Trophoblast cell (in vitro differentiated cells and primary cell): ENCODE measurements around the gene AGBL4.

Experiments used
- DNase-seq, 2 donors: peaks; one replicate each; pipeline ENCODE4 v3.0.0-alpha.2; 2016
- H2AFZ ChIP-seq: 2 replicates; pipeline ENCODE4 v1.6.1; 2013; ENCODE audit warnings: low read length, moderate library complexity, mild to moderate bottlenecking; ENCODE audit not compliant: insufficient read depth, poor library complexity
- H2AK5ac ChIP-seq: 2 replicates; pipeline ENCODE4 v1.6.1; 2013; ENCODE audit warnings: mild to moderate bottlenecking, low read length
- H2BK120ac ChIP-seq: 2 replicates; pipeline ENCODE4 v1.6.1; 2013; ENCODE audit warnings: low read length, mild to moderate bottlenecking, moderate library complexity; ENCODE audit not compliant: insufficient read depth, poor library complexity
- H2BK12ac ChIP-seq: 2 replicates; pipeline ENCODE4 v1.6.1; 2013; ENCODE audit warnings: mild to moderate bottlenecking, low read length, moderate library complexity
- H2BK5ac ChIP-seq: 2 replicates; pipeline ENCODE4 v1.6.1; 2013; ENCODE audit warnings: low read length, low read depth, moderate library complexity, mild to moderate bottlenecking; ENCODE audit not compliant: poor library complexity
- H3K14ac ChIP-seq: 2 replicates; pipeline ENCODE4 v1.6.1; 2013; ENCODE audit warnings: mild to moderate bottlenecking, low read length
- H3K18ac ChIP-seq: 2 replicates; pipeline ENCODE4 v1.6.1; 2013; ENCODE audit warnings: mild to moderate bottlenecking, low read length
- H3K23ac ChIP-seq: 2 replicates; pipeline ENCODE4 v1.6.1; 2013; ENCODE audit warnings: low read length
- H3K27ac ChIP-seq: 2 replicates; pipeline ENCODE4 v1.5.1; 2013; ENCODE audit warnings: low read depth, mild to moderate bottlenecking, inconsistent platforms, low read length, moderate library complexity
- H3K27me3 ChIP-seq: 2 replicates; pipeline ENCODE4 v1.6.1; 2013; ENCODE audit warnings: inconsistent platforms, mild to moderate bottlenecking, low read length, moderate library complexity; ENCODE audit not compliant: insufficient read depth
- H3K36me3 ChIP-seq, 2 experiments: 1 replicate in 1 of 2; 2 replicates in 1 of 2; pipeline ENCODE4 v1.6.1; 2013; ENCODE audit warnings: low read length in 2 of 2, mild to moderate bottlenecking in 2 of 2, moderate library complexity in 1 of 2; ENCODE audit not compliant: insufficient read depth in 2 of 2, control insufficient read depth in 1 of 2
- H3K4ac ChIP-seq: 2 replicates; pipeline ENCODE4 v1.6.1; 2013; ENCODE audit warnings: low read depth, mild to moderate bottlenecking, low read length, moderate library complexity
- H3K4me1 ChIP-seq, 2 experiments: 1 replicate in 1 of 2; 2 replicates in 1 of 2; pipeline ENCODE4 v1.6.1; 2013; ENCODE audit warnings: low read length in 2 of 2, mild to moderate bottlenecking in 2 of 2, moderate library complexity in 1 of 2; ENCODE audit not compliant: insufficient read depth in 2 of 2, control insufficient read depth in 1 of 2
- H3K4me2 ChIP-seq: 2 replicates; pipeline ENCODE4 v1.6.1; 2013; ENCODE audit warnings: inconsistent platforms, mild to moderate bottlenecking, low read length, moderate library complexity
- H3K4me3 ChIP-seq: 2 replicates; pipeline ENCODE4 v1.5.1; 2013; ENCODE audit warnings: mild to moderate bottlenecking, low read depth, low read length, inconsistent platforms
- H3K79me1 ChIP-seq: one replicate; pipeline ENCODE4 v1.6.1; 2013; ENCODE audit warnings: low read length
- H3K79me2 ChIP-seq: 2 replicates; pipeline ENCODE4 v1.6.1; 2013; ENCODE audit warnings: low read length, mild to moderate bottlenecking; ENCODE audit not compliant: control insufficient read depth, insufficient read depth, poor library complexity
- H3K9ac ChIP-seq: 2 replicates; pipeline ENCODE4 v1.6.1; 2013; ENCODE audit warnings: mild to moderate bottlenecking, low read length
- H3K9me3 ChIP-seq: 2 replicates; pipeline ENCODE4 v1.6.1; 2013; ENCODE audit warnings: low read depth, mild to moderate bottlenecking, control low read depth, inconsistent platforms, low read length; ENCODE audit not compliant: insufficient read depth
- H4K12ac ChIP-seq: 2 replicates; pipeline ENCODE4 v1.6.1; 2013; ENCODE audit warnings: low read depth, mild to moderate bottlenecking, low read length, moderate library complexity
- H4K8ac ChIP-seq: 2 replicates; pipeline ENCODE4 v1.6.1; 2013; ENCODE audit warnings: low read depth, mild to moderate bottlenecking, low read length, moderate library complexity
- H4K91ac ChIP-seq: one replicate; pipeline ENCODE4 v1.6.1; 2013; ENCODE audit warnings: low read depth, mild to moderate bottlenecking, low read length, moderate library complexity
- WGBS: extraction: QIAGEN DNeasy Blood & Tissue Kit; methylation state at CpG from one replicate; pipeline ENCODE4 v1.1.7; 2013; ENCODE audit warnings: missing lambda C conversion rate; ENCODE audit not compliant: insufficient read length, insufficient coverage; ENCODE audit errors: extremely low coverage; 5-methylcytosine and 5-hydroxymethylcytosine counted together

The AGBL4 gene

GRCh38 chr1:49627781-49628180 is 396.0 kb downstream of the AGBL4 start:
- H2BK120ac ChIP-seq, result no peak overlapping the region
- no peak overlapping the region for H4K12ac ChIP-seq
- no peaks in the 10 kb centered on the region for H3K36me3 ChIP-seq
- H3K4me3 ChIP-seq, result no peak overlapping the region
- no peak overlapping the region for H4K8ac ChIP-seq
- H2BK12ac ChIP-seq, result no peak overlapping the region
- no peak for DNase-seq
- H4K91ac ChIP-seq, result no peak overlapping the region
- no peak overlapping the region for H3K23ac ChIP-seq
- no peak overlapping the region for H3K9ac ChIP-seq
- peaks cover 2% of the 10 kb centered on the region for H3K9me3 ChIP-seq
- no peak overlapping the region for H3K14ac ChIP-seq
- no peak overlapping the region for H3K4ac ChIP-seq
- H2AFZ ChIP-seq, result no peak overlapping the region
- H3K79me2 ChIP-seq, result no peaks in the 10 kb centered on the region
- H2BK5ac ChIP-seq, result no peak overlapping the region
- H2AK5ac ChIP-seq, result no peak overlapping the region
- no peaks in the 10 kb centered on the region for H3K27me3 ChIP-seq
- H3K79me1 ChIP-seq, result no peaks in the 10 kb centered on the region
- H3K4me1 ChIP-seq, result no peaks in the 10 kb centered on the region
- WGBS, result no CpG with 5 or more reads among the region's 3 CpGs
- H3K27ac ChIP-seq, result no peak overlapping the region
- H3K4me2 ChIP-seq, result no peak overlapping the region
- no peak overlapping the region for H3K18ac ChIP-seq

DNA sequence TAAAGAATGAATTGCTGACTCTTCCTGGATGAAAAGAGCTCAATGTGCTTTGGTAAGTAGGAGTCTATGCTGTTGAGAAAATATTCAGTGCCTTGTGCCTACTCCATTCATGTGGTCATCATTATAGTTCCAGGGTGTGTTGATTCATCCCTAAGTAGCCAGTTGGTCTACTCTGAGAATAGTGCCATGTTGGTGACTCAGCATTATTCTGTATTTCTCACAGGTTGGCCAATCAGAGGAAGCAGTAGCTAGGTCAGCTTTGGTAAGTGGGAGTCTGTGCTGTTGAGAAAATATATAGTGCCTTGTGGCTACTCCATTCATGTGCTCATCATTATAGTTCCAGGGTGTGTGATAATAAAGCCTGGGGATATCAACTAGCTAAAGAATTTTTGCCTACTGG is 397.3 kb downstream of the AGBL4 start:
- Histone ChIP-seq H4K12ac (no peak overlapping the region), H3K27ac (no peak overlapping the region), H3K36me3 (no peaks in the 10 kb centered on the region), H3K4me1 (no peaks in the 10 kb centered on the region), H4K8ac (no peak overlapping the region), H3K14ac (no peak overlapping the region), H3K18ac (no peak overlapping the region), H2BK12ac (no peak overlapping the region), H3K23ac (no peak overlapping the region), H3K9me3 (peaks cover 2% of the 10 kb centered on the region), H4K91ac (no peak overlapping the region), H3K79me1 (no peaks in the 10 kb centered on the region), H2AFZ (no peak overlapping the region), H3K9ac (no peak overlapping the region), H3K79me2 (no peaks in the 10 kb centered on the region), H3K4me2 (no peak overlapping the region), H2BK120ac (no peak overlapping the region), H3K4me3 (no peak overlapping the region), H2AK5ac (no peak overlapping the region), H3K27me3 (no peaks in the 10 kb centered on the region), H3K4ac (no peak overlapping the region), H2BK5ac (no peak overlapping the region)
- DNase-seq, result no peak

GRCh38 chr1:49622877-49623276 is 400.9 kb downstream of the AGBL4 start:
- Histone ChIP-seq H3K9me3 (no peaks in the 10 kb centered on the region), H2BK12ac (no peak overlapping the region), H4K8ac (no peak overlapping the region), H3K18ac (no peak overlapping the region), H3K4me2 (no peak overlapping the region), H3K23ac (no peak overlapping the region), H3K79me1 (no peaks in the 10 kb centered on the region), H3K79me2 (no peaks in the 10 kb centered on the region), H4K12ac (no peak overlapping the region), H2BK5ac (no peak overlapping the region), H3K9ac (no peak overlapping the region), H3K4me3 (no peak overlapping the region), H3K4me1 (no peaks in the 10 kb centered on the region), H3K36me3 (no peaks in the 10 kb centered on the region), H3K27ac (no peak overlapping the region), H3K14ac (no peak overlapping the region), H2BK120ac (no peak overlapping the region), H2AFZ (no peak overlapping the region), H4K91ac (no peak overlapping the region), H3K27me3 (no peaks in the 10 kb centered on the region), H2AK5ac (no peak overlapping the region), H3K4ac (no peak overlapping the region)
- WGBS, result no CpG with 5 or more reads among the region's 3 CpGs
- DNase-seq, result no peak

GRCh38 chr1:49606082-49606481 is 417.7 kb downstream of the AGBL4 start:
- Histone ChIP-seq H3K9me3 (no peaks in the 10 kb centered on the region), H3K79me1 (no peaks in the 10 kb centered on the region), H3K79me2 (no peaks in the 10 kb centered on the region), H2BK12ac (no peak overlapping the region), H3K27ac (no peak overlapping the region), H3K4me3 (no peak overlapping the region), H3K4me1 (no peaks in the 10 kb centered on the region), H3K27me3 (no peaks in the 10 kb centered on the region), H3K4ac (no peak overlapping the region), H4K8ac (no peak overlapping the region), H3K9ac (no peak overlapping the region), H3K14ac (no peak overlapping the region), H3K36me3 (no peaks in the 10 kb centered on the region), H3K23ac (no peak overlapping the region), H4K91ac (no peak overlapping the region), H2BK120ac (no peak overlapping the region), H4K12ac (no peak overlapping the region), H2AFZ (no peak overlapping the region), H3K4me2 (no peak overlapping the region), H3K18ac (no peak overlapping the region), H2BK5ac (no peak overlapping the region), H2AK5ac (no peak overlapping the region)
- DNase-seq, result no peak
- no CpG with 5 or more reads among the region's 5 CpGs for WGBS

DNA sequence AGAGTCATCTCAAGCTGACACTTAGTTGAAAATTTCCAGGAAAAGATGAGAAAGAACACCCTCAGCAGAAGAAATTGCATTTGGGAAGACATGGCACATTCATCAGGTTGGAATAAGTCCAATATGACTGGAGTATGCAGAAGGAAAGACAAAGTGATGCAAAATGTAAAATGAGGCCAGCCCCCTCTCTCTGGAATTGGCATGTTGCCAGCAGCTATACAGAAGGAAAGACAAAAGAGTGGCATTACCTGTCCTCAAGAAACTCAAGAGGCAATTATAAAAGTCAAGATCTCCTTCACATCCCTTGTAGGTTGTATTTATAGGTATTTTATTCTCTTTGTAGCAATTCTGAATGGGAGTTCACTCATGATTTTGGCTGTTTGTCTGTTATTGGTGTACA is 426.3 kb downstream of the AGBL4 start:
- no peak overlapping the region for H2AK5ac ChIP-seq
- H3K23ac ChIP-seq, result no peak overlapping the region
- H3K4me3 ChIP-seq, result no peak overlapping the region
- H4K12ac ChIP-seq, result no peak overlapping the region
- no peak overlapping the region for H4K91ac ChIP-seq
- H3K36me3 ChIP-seq, result no peaks in the 10 kb centered on the region
- H3K79me2 ChIP-seq, result no peaks in the 10 kb centered on the region
- H3K27me3 ChIP-seq, result no peaks in the 10 kb centered on the region
- peaks cover 6% of the 10 kb centered on the region for H3K9me3 ChIP-seq
- H2BK120ac ChIP-seq, result no peak overlapping the region
- no peak overlapping the region for H2BK5ac ChIP-seq
- H3K27ac ChIP-seq, result no peak overlapping the region
- no peak for DNase-seq
- no peaks in the 10 kb centered on the region for H3K79me1 ChIP-seq
- H3K4me1 ChIP-seq, result no peaks in the 10 kb centered on the region
- H4K8ac ChIP-seq, result no peak overlapping the region
- H2BK12ac ChIP-seq, result no peak overlapping the region
- no peak overlapping the region for H3K18ac ChIP-seq
- H3K4me2 ChIP-seq, result no peak overlapping the region
- no peak overlapping the region for H3K14ac ChIP-seq
- no peak overlapping the region for H3K4ac ChIP-seq
- no peak overlapping the region for H2AFZ ChIP-seq
- H3K9ac ChIP-seq, result no peak overlapping the region
